Measurements from ENCODE around the gene CHRM4. TPM values are rescaled to one million over a fixed set of nuclear protein-coding genes. Genes with fewer than 3 reads are reported as not detected.
A peak's percentile ranks its signal among the peaks of the same experiment; 100 is the strongest.

The CHRM4 gene
- total RNA-seq, 1 donor from 2014 or later = 8.5 TPM

GRCh38 chr11:46431211-46431610 is 39.6 kb upstream of the CHRM4 start:
- no peak overlapping the region for H3K4me3 Mint-ChIP-seq (ENCODE audit: unreplicated experiment)
- H3K9me3 Mint-ChIP-seq (ENCODE audit: unreplicated experiment) = peaks cover 5% of the 10 kb centered on the region
- peaks cover 46% of the 10 kb centered on the region for H3K4me1 Mint-ChIP-seq (ENCODE audit: low read depth, unreplicated experiment)
- no peak for DNase-seq
- peaks cover 7% of the 10 kb centered on the region for H3K27me3 Mint-ChIP-seq (ENCODE audit: unreplicated experiment)
- no peak overlapping the region for H3K27ac Mint-ChIP-seq (ENCODE audit: unreplicated experiment)
- H3K36me3 Mint-ChIP-seq (ENCODE audit: unreplicated experiment) = no peaks in the 10 kb centered on the region
- TF ChIP-seq CTCF (IDR thresholded peaks at IDR 0.05; ENCODE audit: partially characterized antibody, unreplicated experiment) = no peak

GRCh38 chr11:46429717-46430116 is 38.1 kb upstream of the CHRM4 start:
- DNase-seq = no peak
- H3K4me1 Mint-ChIP-seq (ENCODE audit: low read depth, unreplicated experiment) = peaks cover 35% of the 10 kb centered on the region
- H3K27ac Mint-ChIP-seq (ENCODE audit: unreplicated experiment) = no peak overlapping the region
- no peaks in the 10 kb centered on the region for H3K36me3 Mint-ChIP-seq (ENCODE audit: unreplicated experiment)
- peaks cover 7% of the 10 kb centered on the region for H3K27me3 Mint-ChIP-seq (ENCODE audit: unreplicated experiment)
- TF ChIP-seq CTCF (IDR thresholded peaks at IDR 0.05; ENCODE audit: partially characterized antibody, unreplicated experiment) = no peak
- peaks cover 5% of the 10 kb centered on the region for H3K9me3 Mint-ChIP-seq (ENCODE audit: unreplicated experiment)
- peak overlapping the region; percentile 37 for H3K4me3 Mint-ChIP-seq (ENCODE audit: unreplicated experiment)

GRCh38 chr11:46427364-46427763 is 35.8 kb upstream of the CHRM4 start:
- H3K27ac Mint-ChIP-seq (ENCODE audit: unreplicated experiment) = no peak overlapping the region
- no peak for TF ChIP-seq CTCF (IDR thresholded peaks at IDR 0.05; ENCODE audit: partially characterized antibody, unreplicated experiment)
- H3K36me3 Mint-ChIP-seq (ENCODE audit: unreplicated experiment) = peaks cover under 1% of the 10 kb centered on the region
- peaks cover 43% of the 10 kb centered on the region for H3K4me1 Mint-ChIP-seq (ENCODE audit: low read depth, unreplicated experiment)
- DNase-seq = no peak
- no peak overlapping the region for H3K4me3 Mint-ChIP-seq (ENCODE audit: unreplicated experiment)
- H3K27me3 Mint-ChIP-seq (ENCODE audit: unreplicated experiment) = peaks cover 9% of the 10 kb centered on the region
- H3K9me3 Mint-ChIP-seq (ENCODE audit: unreplicated experiment) = peaks cover 14% of the 10 kb centered on the region

- TF ChIP-seq CTCF (IDR thresholded peaks at IDR 0.05; ENCODE audit: partially characterized antibody, unreplicated experiment) = no peak
Measured at GRCh38 chr11:46426233-46426991, 34.8 kb upstream of the CHRM4 start.

GRCh38 chr11:46422588-46422987 is 31.0 kb upstream of the CHRM4 start:
- H3K27ac Mint-ChIP-seq (ENCODE audit: unreplicated experiment) = peak overlapping the region; percentile 39
- no peak for DNase-seq
- H3K9me3 Mint-ChIP-seq (ENCODE audit: unreplicated experiment) = peaks cover 18% of the 10 kb centered on the region
- TF ChIP-seq CTCF (IDR thresholded peaks at IDR 0.05; ENCODE audit: partially characterized antibody, unreplicated experiment) = no peak
- peaks cover 5% of the 10 kb centered on the region for H3K36me3 Mint-ChIP-seq (ENCODE audit: unreplicated experiment)
- peaks cover 42% of the 10 kb centered on the region for H3K4me1 Mint-ChIP-seq (ENCODE audit: low read depth, unreplicated experiment)
- H3K4me3 Mint-ChIP-seq (ENCODE audit: unreplicated experiment) = peak overlapping the region; percentile 43
- H3K27me3 Mint-ChIP-seq (ENCODE audit: unreplicated experiment) = peaks cover 4% of the 10 kb centered on the region

More at GRCh38 chr11:46426233-46426991, 34.8 kb upstream of the CHRM4 start:
- Mint-ChIP-seq H3K4me1 (ENCODE audit: low read depth, unreplicated experiment) (peaks cover 49% of the 10 kb centered on the region), H3K4me3 (ENCODE audit: unreplicated experiment) (no peak overlapping the region), H3K36me3 (ENCODE audit: unreplicated experiment) (peaks cover 5% of the 10 kb centered on the region), H3K27ac (ENCODE audit: unreplicated experiment) (peak overlapping the region; percentile 6), H3K27me3 (ENCODE audit: unreplicated experiment) (peaks cover 10% of the 10 kb centered on the region), H3K9me3 (ENCODE audit: unreplicated experiment) (peaks cover 17% of the 10 kb centered on the region)
- no peak for DNase-seq

Data from glutamatergic neuron (in vitro differentiated cells).